Parathyroid adenoma (tissue), 2 donors: ENCODE results near the gene FAM83G.

Experiments
- H2AFZ ChIP-seq: fragments of 300-600 bp; sonication (generic); one replicate; pipeline ENCODE4 v1.7.0; 2017; ENCODE audit warnings: antibody characterized with exemption, mild to moderate bottlenecking
- H3K27ac ChIP-seq: fragments of 300-600 bp; sonication (generic); one replicate; pipeline ENCODE4 v1.7.0; 2017
- H3K27me3 ChIP-seq: fragments of 300-600 bp; sonication (generic); one replicate; pipeline ENCODE4 v1.7.0; 2017; ENCODE audit warnings: low read length; ENCODE audit not compliant: control insufficient read depth, insufficient read depth
- H3K36me3 ChIP-seq: fragments of 300-600 bp; sonication (generic); one replicate; pipeline ENCODE4 v1.7.0; 2017; ENCODE audit warnings: low read length; ENCODE audit not compliant: control insufficient read depth, insufficient read depth
- H3K4me1 ChIP-seq: fragments of 300-600 bp; sonication (generic); one replicate; pipeline ENCODE4 v1.7.0; 2017; ENCODE audit warnings: control low read depth
- H3K4me2 ChIP-seq: fragments of 300-600 bp; sonication (generic); one replicate; pipeline ENCODE4 v1.7.0; 2017; ENCODE audit warnings: low read length
- H3K4me3 ChIP-seq: fragments of 300-600 bp; sonication (generic); one replicate; pipeline ENCODE4 v1.7.0; 2017; ENCODE audit warnings: low read depth, low read length
- H3K79me2 ChIP-seq: fragments of 300-600 bp; sonication (generic); one replicate; pipeline ENCODE4 v1.7.0; 2017; ENCODE audit warnings: control low read depth
- H3K9ac ChIP-seq: fragments of 300-600 bp; sonication (generic); one replicate; pipeline ENCODE4 v1.7.0; 2017; ENCODE audit warnings: mild to moderate bottlenecking
- H3K9me3 ChIP-seq: fragments of 300-600 bp; sonication (generic); one replicate; pipeline ENCODE4 v1.7.0; 2017; ENCODE audit warnings: low read length; ENCODE audit not compliant: control insufficient read depth
- TF ChIP-seq, protein P1 (sequence below): fragments of 300-600 bp; sonication (generic); IDR thresholded peaks from one replicate; pipeline ENCODE4 v1.7.0; 2017; ENCODE audit warnings: antibody characterized with exemption, mild to moderate bottlenecking
- donor health status: primary hyperparathyroidism.

The FAM83G gene

DNA sequence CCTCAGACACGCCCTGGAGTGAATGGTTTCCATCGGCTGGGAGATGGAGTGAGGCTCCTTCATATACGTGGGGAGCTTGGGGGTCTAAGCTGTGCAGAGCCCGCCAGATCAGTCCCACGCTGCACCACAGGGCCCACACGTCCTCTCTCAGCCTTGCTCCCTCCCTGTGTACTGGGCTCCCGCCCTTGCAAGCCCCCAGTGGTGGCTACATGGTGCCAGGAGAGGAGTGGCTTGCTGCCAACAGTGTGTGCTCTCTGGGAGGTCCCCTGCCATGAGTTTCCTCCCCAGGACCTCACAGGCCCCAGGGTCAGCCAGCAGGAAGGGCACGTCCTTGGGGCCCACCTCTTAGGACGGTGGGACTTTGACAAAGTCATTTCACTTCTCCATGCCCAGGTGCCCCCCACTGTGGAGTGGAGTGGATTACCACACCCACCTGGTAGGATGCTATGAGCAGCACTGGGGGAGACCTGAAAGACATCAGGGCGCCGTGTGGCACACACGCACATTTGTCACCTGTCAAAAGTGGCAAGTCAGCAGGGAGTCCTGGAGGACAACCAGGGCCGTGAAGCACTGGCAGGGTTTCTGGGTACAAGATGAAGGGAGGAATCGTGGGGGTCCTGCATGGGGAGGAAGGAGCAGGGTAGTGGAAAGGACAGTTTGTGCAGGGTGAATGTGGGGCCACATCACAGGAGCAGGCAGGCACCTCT lies 38.9 kb downstream of the FAM83G start:
- H3K36me3 ChIP-seq, result no peaks in the 10 kb centered on the region
- H3K4me2 ChIP-seq, result no peak overlapping the region
- H3K9ac ChIP-seq, result no peak overlapping the region
- H3K27me3 ChIP-seq, result no peaks in the 10 kb centered on the region
- peaks cover 25% of the 10 kb centered on the region for H3K4me1 ChIP-seq
- no peak overlapping the region for H3K4me3 ChIP-seq
- H3K79me2 ChIP-seq, result no peaks in the 10 kb centered on the region
- no peaks in the 10 kb centered on the region for H3K9me3 ChIP-seq
- H3K27ac ChIP-seq, result no peak overlapping the region
- no peak overlapping the region for H2AFZ ChIP-seq
- TF ChIP-seq, protein P1, sequence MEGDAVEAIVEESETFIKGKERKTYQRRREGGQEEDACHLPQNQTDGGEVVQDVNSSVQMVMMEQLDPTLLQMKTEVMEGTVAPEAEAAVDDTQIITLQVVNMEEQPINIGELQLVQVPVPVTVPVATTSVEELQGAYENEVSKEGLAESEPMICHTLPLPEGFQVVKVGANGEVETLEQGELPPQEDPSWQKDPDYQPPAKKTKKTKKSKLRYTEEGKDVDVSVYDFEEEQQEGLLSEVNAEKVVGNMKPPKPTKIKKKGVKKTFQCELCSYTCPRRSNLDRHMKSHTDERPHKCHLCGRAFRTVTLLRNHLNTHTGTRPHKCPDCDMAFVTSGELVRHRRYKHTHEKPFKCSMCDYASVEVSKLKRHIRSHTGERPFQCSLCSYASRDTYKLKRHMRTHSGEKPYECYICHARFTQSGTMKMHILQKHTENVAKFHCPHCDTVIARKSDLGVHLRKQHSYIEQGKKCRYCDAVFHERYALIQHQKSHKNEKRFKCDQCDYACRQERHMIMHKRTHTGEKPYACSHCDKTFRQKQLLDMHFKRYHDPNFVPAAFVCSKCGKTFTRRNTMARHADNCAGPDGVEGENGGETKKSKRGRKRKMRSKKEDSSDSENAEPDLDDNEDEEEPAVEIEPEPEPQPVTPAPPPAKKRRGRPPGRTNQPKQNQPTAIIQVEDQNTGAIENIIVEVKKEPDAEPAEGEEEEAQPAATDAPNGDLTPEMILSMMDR, result no peak

DNA sequence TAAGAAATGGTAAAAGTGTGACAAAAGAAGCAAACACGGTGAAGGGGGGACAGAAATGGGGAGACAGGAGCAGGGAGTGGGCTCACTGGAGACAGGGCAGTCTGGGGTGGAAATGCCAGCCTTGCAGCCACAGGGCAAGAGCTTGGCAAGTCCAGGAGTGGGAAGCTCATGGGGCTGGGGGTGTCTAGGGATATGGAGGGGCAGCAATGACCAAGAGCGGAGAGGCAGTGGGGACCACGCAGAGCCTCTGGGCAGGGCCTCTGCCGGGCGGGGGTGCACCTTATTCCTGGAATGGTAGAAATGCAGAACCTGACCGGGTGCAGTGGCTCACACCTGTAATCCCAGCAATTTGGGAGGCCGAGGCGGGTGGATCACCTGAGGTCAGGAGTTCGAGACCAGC lies 40.0 kb downstream of the FAM83G start:
- Histone ChIP-seq H3K9me3 (no peaks in the 10 kb centered on the region), H2AFZ (no peak overlapping the region), H3K4me2 (no peak overlapping the region), H3K4me3 (no peak overlapping the region), H3K9ac (no peak overlapping the region), H3K79me2 (no peaks in the 10 kb centered on the region), H3K27me3 (no peaks in the 10 kb centered on the region), H3K27ac (no peak overlapping the region), H3K36me3 (no peaks in the 10 kb centered on the region), H3K4me1 (peaks cover 20% of the 10 kb centered on the region)
- TF ChIP-seq, protein P1, result no peak

DNA sequence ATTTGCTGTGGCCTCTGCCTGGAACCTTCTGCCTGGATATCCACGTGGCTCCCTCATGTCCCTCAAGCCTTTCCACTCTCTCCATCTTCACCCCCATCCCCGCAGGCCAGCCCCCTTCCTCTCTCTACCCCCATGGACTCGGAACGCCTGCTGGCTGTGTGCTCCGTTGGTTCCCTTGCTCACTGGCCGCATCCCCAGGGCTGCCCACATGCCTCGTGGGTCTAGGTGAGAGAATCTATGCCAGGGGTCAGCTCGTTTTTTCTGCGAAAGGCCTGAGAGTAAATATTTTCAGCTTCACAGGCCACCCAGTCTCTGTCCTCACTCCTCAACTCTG lies 40.6 kb downstream of the FAM83G start:
- Histone ChIP-seq H3K9me3 (no peaks in the 10 kb centered on the region), H3K4me2 (no peak overlapping the region), H3K9ac (no peak overlapping the region), H3K79me2 (no peaks in the 10 kb centered on the region), H3K27ac (no peak overlapping the region), H3K27me3 (no peaks in the 10 kb centered on the region), H2AFZ (no peak overlapping the region), H3K4me1 (peaks cover 16% of the 10 kb centered on the region), H3K36me3 (no peaks in the 10 kb centered on the region), H3K4me3 (no peak overlapping the region)
- TF ChIP-seq, protein P1, result no peak

DNA sequence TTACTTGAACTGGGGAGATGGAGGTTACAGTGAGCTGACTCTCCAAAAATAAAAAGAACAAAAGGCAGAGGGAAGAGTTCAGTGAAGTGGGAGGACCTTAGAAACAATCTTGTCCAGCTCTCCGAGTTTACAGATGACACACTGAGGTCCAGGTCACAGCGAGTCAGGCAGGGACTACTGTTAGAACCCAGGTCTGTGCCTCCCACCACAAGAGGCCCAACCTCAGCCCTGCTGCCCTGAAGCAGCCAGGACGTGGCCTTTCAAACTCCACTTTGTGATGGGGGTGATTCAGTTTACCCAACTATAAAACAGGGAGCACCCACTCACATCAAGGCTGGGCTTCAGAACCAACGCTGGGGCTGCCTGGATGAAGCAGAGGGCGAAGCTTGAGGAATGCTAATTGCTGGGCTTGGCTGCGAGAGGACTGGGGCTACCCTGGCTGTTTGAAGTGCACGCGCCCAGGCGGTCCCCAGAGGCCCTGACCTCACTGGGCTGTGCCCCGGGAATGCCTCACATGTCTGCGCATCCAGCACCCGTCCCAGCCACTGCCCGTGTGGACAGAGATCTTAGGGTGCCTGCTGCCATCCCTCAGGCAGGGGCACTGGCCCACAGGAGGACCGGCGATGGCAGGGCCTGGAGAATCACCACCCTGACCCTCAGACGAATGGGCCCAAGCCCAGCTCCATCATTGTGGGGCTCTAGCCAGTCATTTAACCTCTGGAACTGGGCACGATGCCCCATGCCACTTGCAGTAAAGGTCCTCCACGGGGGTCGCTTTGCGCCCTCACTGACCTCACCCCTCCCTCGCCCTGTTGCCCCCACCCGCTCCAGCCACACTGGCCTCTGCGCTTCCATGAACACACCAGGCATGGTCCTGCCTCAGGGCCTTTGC lies 41.2 kb downstream of the FAM83G start:
- Histone ChIP-seq H3K4me3 (no peak overlapping the region), H3K4me2 (no peak overlapping the region), H3K36me3 (no peaks in the 10 kb centered on the region), H3K4me1 (peaks cover 14% of the 10 kb centered on the region), H2AFZ (no peak overlapping the region), H3K9ac (no peak overlapping the region), H3K9me3 (no peaks in the 10 kb centered on the region), H3K27ac (no peak overlapping the region), H3K27me3 (no peaks in the 10 kb centered on the region), H3K79me2 (no peaks in the 10 kb centered on the region)
- TF ChIP-seq, protein P1, result no peak
